Activated B cell treated with CpG ODN at 0.5 μM for 24 hours (primary cell): ENCODE results near the gene KCNIP1. TPM values are rescaled to one million over a fixed set of nuclear protein-coding genes. Genes with fewer than 3 reads are reported as not detected.

Source experiments
- ATAC-seq: fragments of 200-7000 bp; cut with Tn5 transposase; one replicate; pipeline ENCODE4 v1.10.0; 2021; ENCODE audit warnings: low read depth, mild to moderate bottlenecking, moderate library complexity
- CTCF ChIA-PET: fragments of 350-600 bp; sonication (Branson Sonifier 250); formaldehyde crosslinking; loops from one replicate; lab custom pipeline; 2021; ENCODE audit warnings: antibody characterized with exemption; lab: Charles Lee
- POLR2A ChIA-PET: fragments of 350-600 bp; sonication (Branson Sonifier 250); formaldehyde crosslinking; loops from one replicate; lab custom pipeline; 2021; ENCODE audit warnings: antibody characterized with exemption; lab: Charles Lee
- DNase-seq: peaks from one replicate; pipeline ENCODE4 v3.0.0; 2022
- H3K27ac Mint-ChIP-seq: one replicate; pipeline ENCODE4 v1.8.0; 2020; ENCODE audit warnings: mixed read lengths
- H3K27me3 Mint-ChIP-seq: one replicate; pipeline ENCODE4 v1.8.0; 2021; ENCODE audit warnings: mixed read lengths
- H3K36me3 Mint-ChIP-seq: one replicate; pipeline ENCODE4 v1.8.0; 2021; ENCODE audit warnings: low read depth, mixed read lengths
- H3K4me1 Mint-ChIP-seq: one replicate; pipeline ENCODE4 v1.8.0; 2021; ENCODE audit warnings: mixed read lengths
- H3K4me3 Mint-ChIP-seq: one replicate; pipeline ENCODE4 v1.8.0; 2020; ENCODE audit warnings: mild to moderate bottlenecking, mixed read lengths
- H3K9me3 Mint-ChIP-seq: one replicate; pipeline ENCODE4 v1.8.0; 2020; ENCODE audit warnings: mixed read lengths
- intact Hi-C: fragments of 100-400 bp; cut with micrococcal nuclease; formaldehyde crosslinking; loops from one replicate; pipeline ENCODE4 v1.15.1; 2024
- total RNA-seq: library from RNA; stranded (reverse); gene quantifications from 2 replicates; pipeline ENCODE4 v1.2.3, GENCODE V29; 2022
- TF ChIP-seq, protein P1 (sequence below): fragments of 200-600 bp; IDR thresholded peaks from one replicate; pipeline ENCODE4 v1.8.0; 2022; ENCODE audit warnings: antibody characterized with exemption, mild to moderate bottlenecking

Gene KCNIP1
- total RNA-seq, 1 donor from 2014 or later, result not detected

DNA sequence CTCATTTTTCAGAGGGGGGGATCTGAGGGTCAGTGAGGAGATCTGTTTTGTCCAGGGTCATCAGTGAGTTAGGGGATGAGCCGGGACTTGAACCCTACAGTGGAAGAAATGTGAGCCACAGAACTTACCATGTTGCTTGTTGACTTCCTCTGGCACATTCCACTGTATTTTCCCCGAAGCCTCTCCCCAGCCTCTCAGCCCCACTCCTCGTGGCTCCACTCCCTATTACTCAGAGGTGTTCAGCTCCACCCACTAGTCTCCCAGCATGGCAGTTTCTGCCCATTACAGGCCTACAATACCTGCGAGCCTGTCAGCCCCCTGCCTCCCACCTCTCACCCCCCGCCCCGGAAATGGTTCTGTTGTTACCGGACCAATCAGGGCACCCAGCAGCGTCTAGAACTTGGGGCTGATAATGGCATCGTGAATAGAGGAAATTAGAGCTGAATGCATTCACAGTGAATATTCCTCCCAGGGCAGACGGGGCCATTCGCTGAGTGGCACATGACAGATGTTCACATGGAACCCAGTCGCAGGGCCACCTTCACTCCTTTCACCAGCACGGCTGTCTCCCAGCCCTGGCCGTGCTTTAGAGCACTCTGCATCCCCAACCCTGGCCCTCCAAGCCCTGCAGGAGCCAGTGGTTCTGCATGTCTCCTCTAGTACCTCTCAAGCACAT is 81.6 kb downstream of the KCNIP1 start:
- no peaks in the 10 kb centered on the region for H3K36me3 Mint-ChIP-seq
- H3K4me1 Mint-ChIP-seq, result no peaks in the 10 kb centered on the region
- H3K4me3 Mint-ChIP-seq, result no peak overlapping the region
- H3K27ac Mint-ChIP-seq, result no peak overlapping the region
- no peaks in the 10 kb centered on the region for H3K9me3 Mint-ChIP-seq
- H3K27me3 Mint-ChIP-seq, result peaks cover 4% of the 10 kb centered on the region
- TF ChIP-seq, protein P1, sequence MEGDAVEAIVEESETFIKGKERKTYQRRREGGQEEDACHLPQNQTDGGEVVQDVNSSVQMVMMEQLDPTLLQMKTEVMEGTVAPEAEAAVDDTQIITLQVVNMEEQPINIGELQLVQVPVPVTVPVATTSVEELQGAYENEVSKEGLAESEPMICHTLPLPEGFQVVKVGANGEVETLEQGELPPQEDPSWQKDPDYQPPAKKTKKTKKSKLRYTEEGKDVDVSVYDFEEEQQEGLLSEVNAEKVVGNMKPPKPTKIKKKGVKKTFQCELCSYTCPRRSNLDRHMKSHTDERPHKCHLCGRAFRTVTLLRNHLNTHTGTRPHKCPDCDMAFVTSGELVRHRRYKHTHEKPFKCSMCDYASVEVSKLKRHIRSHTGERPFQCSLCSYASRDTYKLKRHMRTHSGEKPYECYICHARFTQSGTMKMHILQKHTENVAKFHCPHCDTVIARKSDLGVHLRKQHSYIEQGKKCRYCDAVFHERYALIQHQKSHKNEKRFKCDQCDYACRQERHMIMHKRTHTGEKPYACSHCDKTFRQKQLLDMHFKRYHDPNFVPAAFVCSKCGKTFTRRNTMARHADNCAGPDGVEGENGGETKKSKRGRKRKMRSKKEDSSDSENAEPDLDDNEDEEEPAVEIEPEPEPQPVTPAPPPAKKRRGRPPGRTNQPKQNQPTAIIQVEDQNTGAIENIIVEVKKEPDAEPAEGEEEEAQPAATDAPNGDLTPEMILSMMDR, result no peak
- DNase-seq (no peak), ATAC-seq (no peak)
- intact Hi-C loops, result no loop called here
- ChIA-PET CTCF (no interaction called here), POLR2A (no interaction called here)

DNA sequence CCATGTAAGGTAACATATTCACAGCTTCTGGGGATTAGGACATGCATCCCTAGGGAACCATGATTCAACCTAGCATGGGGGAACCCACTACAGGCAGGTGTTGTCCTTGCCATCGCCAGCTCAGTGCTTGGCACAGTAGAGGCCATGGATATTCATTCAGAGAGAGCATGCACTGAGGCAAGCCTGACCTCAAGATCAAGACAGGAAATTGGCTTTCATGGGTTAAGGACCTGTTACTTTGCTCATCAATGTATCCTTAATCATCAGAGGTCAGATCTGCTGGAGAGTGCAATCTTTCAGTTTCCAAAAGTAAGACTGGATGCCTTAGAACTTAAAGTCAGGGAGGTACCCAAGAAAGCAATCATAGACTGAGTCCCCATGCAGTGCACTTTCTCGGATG is 84.0 kb downstream of the KCNIP1 start:
- TF ChIP-seq, protein P1, result no peak
- ATAC-seq, result no peak
- H3K27me3 Mint-ChIP-seq, result peaks cover 4% of the 10 kb centered on the region
- no peaks in the 10 kb centered on the region for H3K9me3 Mint-ChIP-seq
- no peak overlapping the region for H3K27ac Mint-ChIP-seq
- no peaks in the 10 kb centered on the region for H3K36me3 Mint-ChIP-seq
- no peaks in the 10 kb centered on the region for H3K4me1 Mint-ChIP-seq
- intact Hi-C loops, result no loop called here
- POLR2A ChIA-PET, result no interaction called here
- no peak for DNase-seq
- CTCF ChIA-PET, result no interaction called here
- no peak overlapping the region for H3K4me3 Mint-ChIP-seq

DNA sequence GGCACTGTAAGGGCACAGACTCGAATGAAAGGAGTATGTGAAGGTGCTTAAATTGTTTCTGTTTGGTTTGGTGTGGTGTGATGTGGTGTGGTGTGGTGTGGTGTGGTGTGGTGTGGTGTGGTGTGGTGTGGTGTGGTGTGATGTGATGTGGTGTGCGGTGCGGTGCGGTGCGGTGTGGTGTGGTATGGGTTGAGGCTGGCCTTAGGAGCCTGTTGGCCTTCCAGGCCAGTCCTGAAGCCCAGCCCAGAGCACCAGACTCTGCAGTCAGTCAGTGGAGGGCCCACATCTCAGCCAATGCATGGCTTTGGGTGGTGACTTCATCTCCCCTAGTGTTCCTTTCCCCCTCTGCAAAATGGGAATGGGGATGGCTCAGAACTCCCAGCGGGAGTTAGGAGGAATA is 85.8 kb downstream of the KCNIP1 start:
- DNase-seq, result no peak
- ChIA-PET CTCF (no interaction called here), POLR2A (no interaction called here)
- Mint-ChIP-seq H3K36me3 (no peaks in the 10 kb centered on the region), H3K27me3 (peaks cover 2% of the 10 kb centered on the region), H3K4me1 (no peaks in the 10 kb centered on the region), H3K4me3 (no peak overlapping the region), H3K27ac (no peak overlapping the region), H3K9me3 (no peaks in the 10 kb centered on the region)
- intact Hi-C loops, result no loop called here
- ATAC-seq, result no peak
- TF ChIP-seq, protein P1, result no peak

DNA sequence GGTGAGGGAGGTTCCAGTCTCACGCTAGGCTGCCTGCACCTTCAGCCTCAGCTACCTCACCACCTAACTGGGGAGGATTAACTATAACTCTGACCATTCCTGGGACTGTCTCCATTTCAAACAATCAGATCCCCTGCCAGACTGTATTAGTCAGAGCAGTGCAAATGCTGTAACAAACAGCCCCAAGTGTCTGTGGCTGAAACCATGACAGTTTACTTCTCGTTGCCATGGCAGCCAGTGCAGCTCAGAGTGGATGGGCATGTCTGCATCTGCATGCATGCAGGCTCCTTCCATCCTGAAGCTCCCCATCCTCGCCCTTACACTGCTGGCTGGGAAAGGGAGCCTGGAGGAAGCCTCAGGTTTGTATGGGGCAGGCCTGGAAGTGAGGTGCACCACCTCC is 86.7 kb downstream of the KCNIP1 start:
- ChIA-PET CTCF (no interaction called here), POLR2A (no interaction called here)
- no peaks in the 10 kb centered on the region for H3K4me1 Mint-ChIP-seq
- no peak overlapping the region for H3K4me3 Mint-ChIP-seq
- no peak for ATAC-seq
- no peaks in the 10 kb centered on the region for H3K9me3 Mint-ChIP-seq
- no peak for DNase-seq
- peaks cover 9% of the 10 kb centered on the region for H3K27me3 Mint-ChIP-seq
- intact Hi-C loops, result no loop called here
- TF ChIP-seq, protein P1, result no peak
- H3K36me3 Mint-ChIP-seq, result no peaks in the 10 kb centered on the region
- no peak overlapping the region for H3K27ac Mint-ChIP-seq

DNA sequence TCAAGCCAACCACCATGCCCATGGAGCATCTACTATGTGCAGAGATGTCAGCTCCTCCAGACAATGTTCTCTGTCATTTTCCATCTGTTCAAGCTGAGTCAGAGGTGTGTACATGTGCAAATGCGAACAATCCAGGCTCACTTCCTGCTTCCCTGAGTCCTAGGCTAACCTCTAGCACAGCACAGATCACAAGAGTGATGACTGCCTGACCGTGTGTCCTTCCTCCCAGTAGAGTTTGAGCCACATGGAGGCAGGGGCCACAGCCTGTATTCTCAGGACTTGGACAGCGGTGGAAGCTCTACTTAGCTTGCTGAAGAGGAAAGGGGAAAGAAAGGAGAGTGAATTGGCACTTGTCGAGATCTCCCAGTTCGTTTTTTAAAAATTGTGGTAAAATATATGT is 87.2 kb downstream of the KCNIP1 start:
- peaks cover 9% of the 10 kb centered on the region for H3K27me3 Mint-ChIP-seq
- ChIA-PET POLR2A (no interaction called here), CTCF (no interaction called here)
- H3K36me3 Mint-ChIP-seq, result no peaks in the 10 kb centered on the region
- H3K4me1 Mint-ChIP-seq, result no peaks in the 10 kb centered on the region
- intact Hi-C loops, result no loop called here
- no peak for ATAC-seq
- no peak overlapping the region for H3K4me3 Mint-ChIP-seq
- DNase-seq, result no peak
- no peak overlapping the region for H3K27ac Mint-ChIP-seq
- no peaks in the 10 kb centered on the region for H3K9me3 Mint-ChIP-seq
- TF ChIP-seq, protein P1, result no peak
